Epithelial cell of proximal tubule (primary cell): ENCODE results near the gene USP11. TPM values are rescaled to one million over a fixed set of nuclear protein-coding genes. Genes with fewer than 3 reads are reported as not detected.

Experiments
- DNase-seq: peaks from one replicate; pipeline ENCODE4 v3.0.0-alpha.2; 2011; ENCODE audit warnings: low read depth
- H3K4me3 ChIP-seq: 2 replicates; pipeline ENCODE4 v1.5.1; 2011; ENCODE audit warnings: low read depth, mild to moderate bottlenecking, low read length
- total RNA-seq: library from RNA; depleted of rRNA; stranded (reverse); fragments of >200 nt; gene quantifications from 2 replicates; pipeline ENCODE4 v1.2.3, GENCODE V29; 2015
- TF ChIP-seq, protein P1 (sequence below): conservative IDR thresholded peaks from 2 replicates; pipeline ENCODE4 v1.5.1; 2012; ENCODE audit warnings: low read depth, mild to moderate bottlenecking, low read length

USP11 gene
- total RNA-seq, 1 donor from 2014 or later, result 24.7 TPM

DNA sequence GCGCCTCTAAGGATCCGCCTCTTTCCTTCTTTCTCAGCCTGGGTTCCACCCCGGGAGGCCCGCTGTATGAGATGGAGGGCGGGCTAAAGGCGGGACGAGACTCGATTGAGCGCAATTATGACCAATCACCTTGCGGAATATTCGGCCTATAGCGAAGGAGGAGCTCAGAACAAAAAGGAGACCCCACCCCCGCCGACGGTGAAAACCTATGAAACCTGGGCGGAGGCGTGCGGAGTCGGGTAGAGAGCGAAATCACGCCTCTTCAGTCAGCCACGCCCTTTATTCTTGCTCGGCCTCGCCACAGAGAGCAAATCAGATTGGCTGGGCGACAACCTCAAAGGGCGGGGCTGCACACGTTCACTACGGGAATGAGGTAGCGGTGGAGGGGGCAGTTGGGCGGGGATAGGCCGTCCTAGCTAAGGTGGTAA lies 14.9 kb upstream of the USP11 start:
- H3K4me3 ChIP-seq, result peak overlapping the region; percentile 75
- DNase-seq, result peak; percentile 85
- TF ChIP-seq, protein P1, sequence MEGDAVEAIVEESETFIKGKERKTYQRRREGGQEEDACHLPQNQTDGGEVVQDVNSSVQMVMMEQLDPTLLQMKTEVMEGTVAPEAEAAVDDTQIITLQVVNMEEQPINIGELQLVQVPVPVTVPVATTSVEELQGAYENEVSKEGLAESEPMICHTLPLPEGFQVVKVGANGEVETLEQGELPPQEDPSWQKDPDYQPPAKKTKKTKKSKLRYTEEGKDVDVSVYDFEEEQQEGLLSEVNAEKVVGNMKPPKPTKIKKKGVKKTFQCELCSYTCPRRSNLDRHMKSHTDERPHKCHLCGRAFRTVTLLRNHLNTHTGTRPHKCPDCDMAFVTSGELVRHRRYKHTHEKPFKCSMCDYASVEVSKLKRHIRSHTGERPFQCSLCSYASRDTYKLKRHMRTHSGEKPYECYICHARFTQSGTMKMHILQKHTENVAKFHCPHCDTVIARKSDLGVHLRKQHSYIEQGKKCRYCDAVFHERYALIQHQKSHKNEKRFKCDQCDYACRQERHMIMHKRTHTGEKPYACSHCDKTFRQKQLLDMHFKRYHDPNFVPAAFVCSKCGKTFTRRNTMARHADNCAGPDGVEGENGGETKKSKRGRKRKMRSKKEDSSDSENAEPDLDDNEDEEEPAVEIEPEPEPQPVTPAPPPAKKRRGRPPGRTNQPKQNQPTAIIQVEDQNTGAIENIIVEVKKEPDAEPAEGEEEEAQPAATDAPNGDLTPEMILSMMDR, result no peak

DNA sequence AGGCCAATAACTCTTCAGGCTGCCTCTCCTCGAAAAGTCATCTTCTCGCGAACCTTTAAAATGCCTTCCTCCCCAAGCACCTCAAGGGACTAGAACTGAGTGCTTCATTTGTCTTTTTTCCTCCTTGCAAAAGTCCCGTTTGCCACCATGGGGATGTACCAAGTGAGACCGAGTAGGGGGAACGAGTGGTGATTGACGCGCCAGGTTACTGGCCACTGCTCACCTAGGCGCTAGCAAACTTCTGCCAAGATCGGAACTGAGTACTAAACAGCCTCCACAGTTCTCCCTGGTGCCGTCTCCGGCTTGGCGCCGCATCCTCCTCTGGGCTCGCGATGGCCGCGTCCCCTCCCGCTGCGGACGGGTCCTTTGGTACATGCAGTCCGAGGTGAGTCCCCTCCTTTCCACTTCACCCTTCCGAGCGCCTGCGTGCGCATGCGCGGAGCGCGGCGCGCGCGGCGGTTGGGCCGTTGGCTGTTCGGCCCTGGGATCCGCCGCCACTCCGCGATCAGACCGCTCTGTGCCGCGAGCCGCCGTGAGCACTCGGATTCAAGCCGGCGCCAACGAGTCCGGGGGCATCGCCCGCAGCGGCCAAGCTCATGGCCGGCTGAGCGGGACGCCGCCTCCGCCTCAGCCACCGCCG lies 14.4 kb upstream of the USP11 start, which contains the start of gene CDK16:
TSS of gene CDK16 (plus strand) at position 402 of the 640 bp plus-strand sequence. CDS start 4,877 bp downstream, outside the sequence.
- TF ChIP-seq, protein P1, result no peak
- DNase-seq, result no peak
- H3K4me3 ChIP-seq, result peak within 1 kb of the TSS; percentile 75

DNA sequence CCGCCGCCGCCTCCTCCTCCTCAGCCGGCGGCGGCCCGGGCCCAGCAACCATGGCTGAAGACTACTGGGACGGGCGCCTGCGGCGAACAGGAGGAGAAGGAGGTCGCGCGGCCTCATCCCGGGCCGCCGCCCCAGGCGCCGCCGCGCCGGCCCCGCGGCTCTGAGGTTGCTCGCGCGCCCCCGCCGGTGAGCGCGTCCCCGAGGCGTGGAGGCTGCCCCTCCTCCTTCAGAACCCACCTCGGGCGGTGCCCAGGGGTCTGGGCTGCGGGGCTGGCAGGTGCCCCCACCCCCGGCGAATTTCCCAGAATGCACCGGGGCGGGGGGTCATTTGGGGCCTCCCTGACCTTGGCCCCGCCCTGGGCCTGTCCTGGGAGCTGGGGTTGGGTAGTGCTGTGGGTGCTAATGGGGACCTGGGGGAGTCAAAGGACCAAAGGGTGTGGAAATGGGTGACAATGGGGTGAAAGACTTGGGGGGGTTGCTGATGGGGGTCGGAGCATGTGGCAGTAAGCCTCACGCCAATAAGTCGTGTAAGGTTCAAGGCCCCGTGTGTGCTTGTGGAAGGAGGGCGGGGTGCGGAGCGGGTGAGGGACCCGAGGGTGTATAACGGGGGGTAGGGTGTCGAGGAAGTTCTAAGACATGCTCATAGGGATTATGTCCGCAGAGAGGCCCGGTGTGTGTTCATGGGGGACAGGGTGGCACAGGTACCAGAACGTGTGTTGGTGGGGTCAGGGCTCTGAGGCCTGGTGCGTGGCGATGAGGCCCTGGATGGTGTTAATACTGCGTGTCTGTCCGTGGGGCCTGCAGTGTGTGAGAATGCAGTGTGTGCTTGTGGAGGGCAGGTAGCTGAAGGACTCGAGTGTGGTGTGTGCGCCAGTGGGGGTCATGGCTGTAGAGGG lies 13.6 kb upstream of the USP11 start:
- H3K4me3 ChIP-seq, result peak overlapping the region; percentile 75
- DNase-seq, result no peak
- TF ChIP-seq, protein P1, result no peak

DNA sequence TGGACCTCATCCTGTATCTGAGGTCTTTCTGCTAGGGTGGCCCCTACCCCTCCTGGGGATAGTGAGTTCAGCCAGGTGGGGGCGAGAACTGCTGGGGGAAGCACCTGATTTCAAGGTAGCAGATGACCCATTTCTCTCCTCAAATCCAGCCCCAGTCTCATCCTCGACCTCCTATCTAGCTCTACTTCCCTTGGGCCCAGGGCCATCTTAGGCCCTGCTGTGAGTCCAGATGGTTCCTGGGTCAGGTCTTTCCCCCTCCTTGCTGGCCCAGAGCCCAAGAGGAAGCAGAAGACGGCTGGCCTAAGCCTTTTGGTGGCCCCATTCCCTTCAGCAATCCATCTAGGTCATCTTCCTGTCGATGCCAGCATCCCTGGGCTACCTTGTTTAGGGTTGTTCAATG lies 11.1 kb upstream of the USP11 start:
- TF ChIP-seq, protein P1, result no peak
- DNase-seq, result no peak
- H3K4me3 ChIP-seq, result no peak overlapping the region

DNA sequence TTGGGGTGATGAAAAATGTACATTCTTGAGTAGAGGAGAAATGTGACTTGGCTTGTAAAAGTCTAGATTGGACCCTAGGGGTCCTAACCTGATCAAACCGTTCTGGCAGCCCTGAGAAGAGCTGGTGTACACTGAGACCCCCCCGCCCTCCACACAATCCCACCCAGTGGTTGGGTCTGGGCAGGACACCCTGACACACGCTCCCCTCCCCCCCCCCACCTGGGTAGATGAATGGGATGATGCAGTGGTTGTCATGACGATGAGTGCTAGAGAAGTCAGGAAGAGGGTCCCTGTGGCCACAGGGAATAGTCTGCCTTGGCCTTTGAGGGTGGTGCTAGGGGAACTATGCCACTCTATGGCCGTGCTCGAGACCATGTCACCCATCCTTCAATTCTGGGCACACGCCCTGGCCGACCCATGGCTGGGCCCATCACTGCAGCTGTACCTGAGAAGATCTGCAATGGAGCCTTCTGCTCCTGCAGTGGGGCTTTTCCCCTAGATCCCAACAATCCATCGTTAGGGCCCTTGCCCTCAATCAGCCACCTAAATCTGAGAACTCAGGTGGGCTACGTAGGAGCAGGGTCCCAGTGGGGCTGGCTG lies 10.0 kb upstream of the USP11 start:
- no peak overlapping the region for H3K4me3 ChIP-seq
- no peak for DNase-seq
- TF ChIP-seq, protein P1, result no peak

DNA sequence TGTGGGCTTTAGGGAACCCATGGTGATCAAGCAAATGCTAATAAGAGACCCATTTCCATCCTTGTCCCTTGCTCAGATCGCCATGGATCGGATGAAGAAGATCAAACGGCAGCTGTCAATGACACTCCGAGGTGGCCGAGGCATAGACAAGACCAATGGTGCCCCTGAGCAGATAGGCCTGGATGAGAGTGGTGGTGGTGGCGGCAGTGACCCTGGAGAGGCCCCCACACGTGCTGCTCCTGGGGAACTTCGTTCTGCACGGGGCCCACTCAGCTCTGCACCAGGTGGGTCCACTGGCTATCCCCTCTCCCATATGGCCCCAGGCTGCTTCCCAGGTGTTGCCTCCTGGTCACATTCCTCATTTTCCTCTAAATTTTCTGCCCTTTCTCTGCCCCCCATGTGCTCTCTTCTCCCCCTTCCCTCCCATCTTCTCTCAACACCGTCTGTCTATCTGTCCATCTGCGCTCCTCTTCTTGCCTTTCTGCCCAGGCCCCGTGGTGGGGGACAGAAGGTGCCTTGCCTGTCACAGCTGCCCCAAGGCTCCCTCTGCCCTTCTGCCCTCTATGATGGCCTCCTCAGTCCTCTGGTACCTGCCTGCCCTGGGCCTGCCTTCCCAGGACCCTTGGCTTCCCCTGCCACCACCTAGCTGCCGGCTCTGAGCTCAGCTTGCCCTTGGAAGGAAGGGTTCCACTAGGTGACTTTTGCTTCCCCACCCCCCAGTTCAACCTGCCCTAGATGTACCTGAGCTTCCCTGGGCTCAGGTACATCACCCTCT lies 9.1 kb upstream of the USP11 start:
- DNase-seq, result no peak
- TF ChIP-seq, protein P1, result no peak
- H3K4me3 ChIP-seq, result no peak overlapping the region
